HG02943 (cell line): ENCODE measurements around the gene ZDHHC14.

Experiments
- ATAC-seq: cut with Tn5 transposase; IDR thresholded peaks from one replicate; pipeline ENCODE4 v1.9.1; 2021; ENCODE audit warnings: mild to moderate bottlenecking, low read depth, moderate library complexity; ENCODE audit not compliant: unreplicated experiment

The ZDHHC14 gene

DNA sequence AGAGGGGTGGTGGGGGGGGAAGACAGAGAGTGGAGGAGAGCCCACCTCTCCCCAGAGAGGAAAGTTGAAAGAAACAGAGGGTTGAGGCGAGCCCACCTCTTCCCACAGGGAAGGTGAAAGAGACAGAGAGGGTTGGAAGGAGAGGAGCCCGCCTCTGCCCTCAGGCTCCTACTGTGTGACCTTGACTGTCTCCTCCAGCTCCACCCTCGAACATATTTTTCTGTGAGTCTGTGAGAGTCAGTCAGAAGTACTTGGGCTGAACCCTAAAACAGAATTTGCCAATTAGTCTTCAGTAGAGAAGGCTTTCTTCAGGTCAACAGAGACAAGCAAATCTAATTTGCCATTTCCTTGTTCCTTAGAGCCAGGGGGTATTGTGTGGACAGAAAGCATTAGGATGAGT is 288.3 kb downstream of the ZDHHC14 start:
- ATAC-seq, result no peak

DNA sequence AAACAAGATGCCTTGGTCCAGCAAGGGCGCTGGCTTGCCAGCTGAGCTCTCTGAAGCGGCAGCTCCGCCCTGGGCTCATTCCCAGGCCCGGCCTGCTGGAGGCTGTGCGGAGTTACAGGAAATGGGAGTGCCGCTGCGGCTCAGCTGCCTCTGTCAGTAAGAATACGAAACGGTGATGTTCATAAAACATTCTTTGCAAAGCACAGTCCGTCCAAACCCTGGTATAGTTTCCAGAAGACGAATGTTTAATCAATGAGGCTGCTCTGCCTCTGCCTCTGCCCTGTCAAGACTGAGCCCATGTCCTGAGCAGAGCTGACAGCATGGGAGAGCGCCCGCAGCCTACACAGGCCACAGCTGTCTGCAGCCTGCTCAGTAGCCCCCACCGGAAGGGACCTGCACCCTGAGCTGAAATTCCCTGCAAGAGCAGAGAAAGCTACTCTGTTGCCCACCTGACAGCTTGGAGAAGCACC is 288.8 kb downstream of the ZDHHC14 start:
- ATAC-seq, result no peak

DNA sequence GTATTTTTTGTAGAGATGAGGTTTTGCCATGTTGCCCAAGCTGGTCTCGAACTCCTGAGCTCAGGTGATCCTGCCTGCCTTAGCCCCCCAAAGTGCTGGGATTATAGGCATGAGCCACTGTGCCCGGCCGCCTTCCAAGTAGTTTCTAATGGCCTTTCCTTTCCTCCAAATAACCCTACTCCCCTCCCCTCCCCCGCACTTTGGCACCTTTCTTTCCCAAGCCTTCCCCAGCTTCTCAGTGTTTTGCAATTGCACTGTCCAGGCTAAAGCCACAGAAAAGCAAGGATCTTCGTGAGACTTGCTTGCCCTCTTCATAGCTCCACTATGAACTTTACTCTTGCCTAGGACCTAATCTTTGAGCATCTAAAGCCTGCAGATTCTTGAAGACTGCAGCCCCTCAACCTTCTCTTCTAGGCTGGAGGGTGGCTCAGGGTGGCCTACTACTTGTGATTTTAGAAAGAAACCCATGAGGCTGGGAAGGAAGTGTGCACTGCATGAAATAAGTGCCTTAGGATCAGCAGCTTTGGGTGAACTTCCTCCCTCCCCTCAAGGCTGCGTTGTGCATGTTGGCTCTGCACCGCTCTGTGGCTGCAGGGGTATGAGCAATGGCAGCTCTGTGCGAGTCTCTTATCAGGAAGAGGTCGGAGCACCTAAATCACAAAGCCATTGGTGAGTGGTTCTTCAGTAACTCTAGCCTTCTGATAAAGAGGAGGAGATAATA is 289.6 kb downstream of the ZDHHC14 start:
- ATAC-seq, result no peak

DNA sequence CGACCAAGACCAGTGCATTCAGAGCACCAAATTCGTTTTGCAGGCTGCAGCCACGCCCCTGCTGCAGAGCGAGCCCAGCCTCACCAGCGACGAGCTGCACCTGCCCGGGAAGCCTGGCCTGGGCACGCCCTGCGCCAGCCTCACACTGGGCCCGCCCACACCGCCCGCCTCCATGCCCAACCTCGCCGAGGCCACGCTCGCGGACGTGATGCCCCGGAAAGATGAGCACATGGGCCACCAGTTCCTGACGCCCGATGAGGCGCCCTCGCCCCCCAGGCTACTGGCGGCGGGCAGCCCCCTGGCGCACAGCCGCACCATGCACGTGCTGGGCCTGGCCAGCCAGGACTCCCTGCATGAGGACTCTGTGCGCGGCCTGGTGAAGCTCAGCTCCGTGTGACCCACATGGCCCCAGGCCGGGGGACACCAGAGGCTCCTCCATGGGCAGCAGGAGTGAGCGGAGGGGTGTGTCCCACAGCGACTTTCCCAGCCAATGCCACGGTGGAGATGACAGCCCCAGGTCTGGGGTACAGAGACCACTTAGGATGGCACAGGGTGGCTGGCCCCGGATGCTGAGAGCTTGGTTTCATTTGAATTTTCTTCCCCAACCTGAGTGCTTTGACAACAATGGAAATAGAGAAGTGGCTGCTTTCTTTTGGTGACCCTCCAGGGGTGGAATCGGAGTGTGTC is 291.9 kb downstream of the ZDHHC14 start:
- no peak for ATAC-seq

DNA sequence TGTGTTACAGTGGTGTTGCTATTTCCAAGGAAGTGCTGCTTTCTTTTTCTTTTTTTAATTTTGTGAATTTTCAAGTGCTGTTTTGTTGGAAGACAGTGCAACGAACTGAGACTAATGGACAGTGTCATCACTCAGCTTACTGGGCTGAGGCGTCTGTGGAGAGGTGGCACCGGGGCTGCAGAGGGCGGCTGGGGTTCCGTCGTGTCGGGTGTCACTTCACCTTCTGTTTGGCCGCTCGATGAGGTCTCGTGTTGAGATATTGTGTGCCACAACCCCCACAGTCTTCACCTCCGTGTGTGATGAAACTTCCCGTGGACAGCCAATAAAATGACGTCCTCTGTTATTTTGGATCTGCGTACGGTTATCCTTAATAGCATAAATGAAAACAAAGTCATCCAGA is 292.6 kb downstream of the ZDHHC14 start:
- ATAC-seq, result no peak

DNA sequence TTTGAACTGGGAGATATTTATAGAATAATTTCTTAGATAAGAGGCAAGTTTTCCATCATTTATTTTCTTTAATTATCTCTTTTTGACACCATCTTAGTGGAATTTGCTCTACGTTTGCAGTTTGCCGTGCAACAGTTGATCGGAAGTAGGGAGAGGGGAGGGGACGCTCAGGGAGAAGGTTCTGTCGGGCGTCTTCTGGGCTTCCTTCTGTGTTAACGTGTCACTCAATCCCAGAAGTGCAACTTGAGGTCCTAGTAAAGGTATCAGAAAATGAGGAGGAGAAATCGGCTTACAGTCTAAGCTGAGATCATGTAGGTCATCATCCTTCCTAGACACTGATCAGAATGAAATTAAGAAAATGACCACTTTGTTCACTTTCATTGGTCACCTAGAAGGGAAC is 293.1 kb downstream of the ZDHHC14 start:
- no peak for ATAC-seq

DNA sequence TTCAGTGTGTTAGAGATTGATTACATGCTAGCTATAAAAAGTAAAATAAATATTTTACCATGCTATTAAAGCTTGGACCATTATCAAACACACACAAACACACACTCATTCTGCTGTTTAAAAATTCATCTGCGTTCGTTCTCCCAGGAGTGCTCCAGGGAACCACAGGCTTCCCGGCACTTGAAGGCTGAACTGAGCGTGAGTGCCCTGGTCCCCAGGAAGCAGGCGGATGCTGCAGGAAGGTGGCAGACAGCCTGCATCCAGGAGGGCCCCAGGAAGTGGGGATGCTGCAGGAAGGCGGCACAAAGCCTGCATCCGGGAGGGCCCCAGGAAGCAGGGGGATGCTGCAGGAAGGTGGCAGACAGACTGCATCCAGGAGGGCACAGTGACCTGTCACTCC is 294.8 kb downstream of the ZDHHC14 start:
- ATAC-seq, result no peak

DNA sequence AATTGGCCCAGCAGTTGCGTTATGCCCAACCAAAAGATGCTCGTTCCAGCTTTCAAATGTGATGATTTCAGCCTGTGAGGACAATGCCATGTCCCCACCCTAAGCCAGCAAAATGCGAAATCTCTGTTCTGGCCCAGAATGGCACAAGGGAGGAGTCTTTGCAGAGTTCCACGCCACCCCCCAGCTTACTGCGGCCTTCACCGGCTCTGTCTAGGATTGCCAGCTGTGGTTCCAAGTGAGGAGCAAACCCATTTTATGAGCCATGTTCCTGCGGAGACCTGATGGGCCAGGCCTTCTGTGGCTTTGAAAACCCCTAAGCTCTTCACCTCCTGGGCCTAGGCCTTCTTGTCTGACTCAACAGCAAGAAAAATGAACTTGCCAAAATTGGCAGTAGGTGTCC is 295.3 kb downstream of the ZDHHC14 start:
- no peak for ATAC-seq

DNA sequence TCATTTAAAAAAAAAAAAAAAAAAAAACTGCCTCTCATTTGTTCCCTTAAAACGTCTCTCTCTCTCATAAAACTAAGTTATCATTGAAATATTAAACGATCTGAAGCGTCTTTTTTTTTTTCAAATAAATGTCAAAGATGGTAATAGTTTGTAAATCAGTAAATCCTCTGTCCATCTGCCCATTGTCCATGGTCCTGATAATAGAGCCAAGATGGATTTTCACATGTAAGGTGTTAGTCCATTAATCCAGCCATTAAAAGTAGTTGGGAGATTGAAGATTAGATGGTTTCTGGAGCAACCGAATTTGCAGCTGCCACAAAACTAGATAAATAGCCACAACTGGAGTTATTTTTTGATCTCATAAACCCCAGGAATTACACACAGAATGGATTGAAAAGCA is 296.2 kb downstream of the ZDHHC14 start:
- no peak for ATAC-seq

DNA sequence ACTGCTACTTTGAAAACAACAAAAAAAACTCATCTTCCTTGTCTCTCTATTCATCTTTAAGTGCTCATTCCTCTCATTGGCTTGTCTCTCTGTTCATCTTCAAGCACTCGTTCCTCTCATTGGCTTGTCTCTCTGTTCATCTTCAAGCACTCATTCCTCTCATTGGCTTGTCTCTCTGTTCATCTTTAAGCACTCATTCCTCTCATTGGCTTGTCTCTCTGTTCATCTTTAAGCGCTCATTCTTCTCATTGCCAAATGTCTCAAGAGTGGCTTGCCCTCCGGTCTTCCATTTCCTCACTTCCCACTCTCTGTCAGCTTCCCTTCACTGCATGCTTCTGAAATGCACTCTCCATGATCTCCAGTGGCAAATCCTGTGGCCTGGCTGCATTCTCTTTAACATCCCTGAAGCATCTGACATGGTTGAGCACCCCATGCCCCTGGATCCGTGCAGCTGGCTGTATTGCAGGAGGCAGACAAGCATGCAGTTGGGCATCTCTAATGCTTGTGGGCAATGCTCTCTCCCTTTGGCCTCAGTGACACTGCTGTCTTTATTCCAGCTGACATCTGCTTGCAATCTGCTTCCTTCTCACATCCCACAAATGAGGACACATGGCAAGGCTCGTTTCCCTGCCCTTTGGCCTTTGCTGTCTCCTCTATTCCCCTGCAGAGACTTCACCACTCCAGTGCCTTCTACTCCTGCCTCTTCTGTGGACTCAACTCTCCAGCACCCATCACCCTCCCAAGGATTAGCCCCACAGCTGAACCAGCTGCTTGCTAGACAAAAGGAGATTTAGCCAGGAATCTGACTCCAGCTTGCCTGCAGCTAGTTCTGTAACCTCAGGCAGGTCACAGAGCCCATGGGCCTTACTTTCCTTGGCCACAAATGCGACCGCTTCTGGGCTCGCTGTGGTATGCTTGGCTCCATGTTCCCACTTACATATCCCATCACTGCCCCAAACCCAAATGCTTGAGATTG is 298.9 kb downstream of the ZDHHC14 start:
- no peak for ATAC-seq

DNA sequence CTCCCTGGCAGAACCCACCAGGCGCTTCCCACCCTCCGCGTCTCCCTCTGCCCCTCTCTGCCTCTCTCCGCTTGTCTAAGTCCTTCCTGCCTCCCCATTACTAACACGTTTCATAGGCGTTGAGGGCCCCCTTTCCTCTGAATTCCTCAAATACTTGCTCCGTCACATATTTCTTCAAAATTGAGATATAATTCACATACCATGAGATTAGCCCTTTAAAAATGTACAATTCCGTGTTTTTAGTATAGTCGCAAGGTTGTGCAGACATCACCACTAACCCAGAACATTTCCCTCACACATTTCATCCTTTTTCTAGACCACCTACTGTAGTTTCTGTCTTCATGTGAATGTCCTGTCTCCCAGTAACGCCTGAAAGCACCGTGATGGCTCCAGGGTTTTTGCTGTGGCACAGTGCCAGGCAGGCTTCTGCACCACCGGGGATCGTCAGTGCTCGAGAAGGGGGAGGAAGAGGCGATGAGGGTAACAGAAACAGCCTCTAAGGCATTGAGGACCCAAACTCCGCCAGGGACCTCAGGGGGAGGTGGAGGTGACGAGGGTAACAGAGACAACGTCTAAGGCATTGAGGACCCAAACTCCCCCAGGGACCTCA is 300.2 kb downstream of the ZDHHC14 start:
- ATAC-seq, result no peak

DNA sequence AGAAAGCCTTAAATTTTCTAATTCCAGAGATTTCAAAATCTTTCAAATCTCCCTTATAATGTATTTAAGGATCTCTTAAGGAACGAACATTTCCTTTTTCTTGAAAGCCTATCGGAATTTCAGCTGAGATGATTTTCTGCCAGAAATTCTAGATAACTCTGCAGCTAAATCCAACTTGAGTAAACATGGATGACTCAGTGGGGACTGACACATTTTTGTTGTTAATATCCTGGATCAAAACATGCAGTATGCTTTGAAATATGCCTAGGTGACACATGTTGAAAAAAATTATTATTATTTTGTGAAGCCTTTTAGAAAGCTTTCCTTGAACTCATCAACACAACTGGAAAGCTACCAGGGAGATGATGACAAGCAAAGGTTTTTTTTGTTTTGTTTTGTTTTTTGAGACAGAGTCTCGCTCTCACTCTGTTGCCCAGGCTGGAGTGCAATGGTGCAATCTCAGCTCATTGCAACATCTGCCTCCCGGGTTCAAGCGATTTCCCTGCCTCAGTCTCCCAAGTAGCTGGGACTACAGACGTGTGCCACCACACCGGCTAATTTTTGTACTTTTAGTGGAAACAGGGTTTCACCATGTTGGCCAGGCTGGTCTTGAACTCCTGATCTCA is 302.0 kb downstream of the ZDHHC14 start:
- ATAC-seq, result no peak

DNA sequence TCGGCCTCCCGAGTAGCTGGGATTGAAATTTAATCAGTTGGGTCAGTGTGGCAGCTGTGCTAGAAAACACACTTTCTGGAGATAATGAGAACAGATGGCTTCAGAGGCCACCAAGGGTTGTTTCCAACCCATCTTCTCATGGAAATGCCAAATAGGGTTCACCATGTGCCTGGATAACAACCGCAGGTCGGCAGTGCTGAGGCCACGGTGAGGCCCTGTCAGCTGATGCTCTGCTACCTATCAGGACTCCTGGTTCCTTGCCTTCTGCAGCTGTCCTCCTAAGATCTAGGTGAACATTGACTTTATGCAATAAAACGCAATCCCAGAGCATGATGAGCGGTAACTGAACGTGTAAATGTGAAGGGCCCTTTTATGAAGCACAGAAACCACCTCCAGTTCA is 302.7 kb downstream of the ZDHHC14 start:
- no peak for ATAC-seq

DNA sequence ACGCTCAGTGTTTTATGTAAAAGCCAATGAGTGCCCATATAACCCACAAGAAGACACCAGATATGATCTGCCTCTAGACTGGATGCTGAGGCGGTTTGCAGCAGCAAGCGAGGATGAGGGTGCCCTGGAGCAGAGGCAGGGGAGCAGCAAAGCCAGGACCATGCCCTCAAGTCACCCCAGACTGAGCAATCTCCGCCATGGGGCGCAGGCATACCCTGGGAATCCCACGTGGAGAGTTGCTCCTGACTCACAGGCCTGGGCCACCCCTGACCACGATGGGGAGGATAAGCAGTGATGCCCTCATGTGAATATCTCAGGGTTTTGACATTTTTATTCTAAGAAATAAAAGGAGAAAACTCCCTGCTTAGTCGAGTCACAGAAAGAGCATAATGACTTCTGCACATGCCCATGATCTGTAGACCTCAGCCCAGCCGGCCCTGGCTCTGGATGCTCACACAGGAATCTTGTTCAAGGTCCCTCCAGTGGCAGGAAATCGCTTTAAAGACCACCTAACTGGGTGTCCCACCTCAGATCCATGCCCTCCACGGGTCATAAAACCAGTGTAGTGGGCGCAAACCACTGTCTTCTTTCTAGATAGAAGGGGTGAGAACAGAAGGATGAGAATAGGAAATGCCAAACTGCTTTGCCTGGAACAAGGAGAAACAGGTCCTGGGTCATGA is 303.8 kb downstream of the ZDHHC14 start:
- ATAC-seq, result no peak

DNA sequence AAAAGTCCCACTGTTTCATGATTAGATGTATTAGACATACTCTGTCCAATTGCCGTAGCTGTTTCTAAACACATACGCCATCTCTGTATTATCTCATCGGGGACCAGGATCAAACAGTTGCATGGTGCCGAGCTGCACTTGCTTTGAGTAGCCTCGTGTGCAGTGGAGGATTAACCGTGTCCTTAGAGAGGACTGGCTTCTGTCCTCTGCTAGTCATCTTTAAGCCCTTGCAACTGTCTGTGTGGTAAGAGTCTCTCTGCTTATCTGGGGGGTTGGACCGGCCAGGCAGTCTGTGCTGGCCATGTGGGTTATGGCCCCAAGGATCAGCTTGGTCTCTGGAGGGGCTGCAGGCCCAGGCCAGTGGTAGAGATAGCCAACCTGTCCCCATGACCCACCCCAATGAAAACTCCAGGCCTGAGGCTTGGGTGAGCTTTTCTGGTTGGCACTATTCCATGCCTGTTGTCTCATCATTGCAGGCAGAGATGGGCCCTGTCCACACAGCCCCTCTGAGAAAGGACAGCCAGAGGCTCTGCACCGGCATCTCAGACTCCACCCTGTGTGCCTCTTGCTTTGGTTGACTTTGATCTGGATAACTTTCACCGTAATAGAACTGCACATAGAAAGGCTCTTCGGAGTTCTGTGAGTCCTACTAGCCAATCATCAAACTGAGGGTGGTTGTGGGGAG is 304.7 kb downstream of the ZDHHC14 start:
- ATAC-seq, result no peak

DNA sequence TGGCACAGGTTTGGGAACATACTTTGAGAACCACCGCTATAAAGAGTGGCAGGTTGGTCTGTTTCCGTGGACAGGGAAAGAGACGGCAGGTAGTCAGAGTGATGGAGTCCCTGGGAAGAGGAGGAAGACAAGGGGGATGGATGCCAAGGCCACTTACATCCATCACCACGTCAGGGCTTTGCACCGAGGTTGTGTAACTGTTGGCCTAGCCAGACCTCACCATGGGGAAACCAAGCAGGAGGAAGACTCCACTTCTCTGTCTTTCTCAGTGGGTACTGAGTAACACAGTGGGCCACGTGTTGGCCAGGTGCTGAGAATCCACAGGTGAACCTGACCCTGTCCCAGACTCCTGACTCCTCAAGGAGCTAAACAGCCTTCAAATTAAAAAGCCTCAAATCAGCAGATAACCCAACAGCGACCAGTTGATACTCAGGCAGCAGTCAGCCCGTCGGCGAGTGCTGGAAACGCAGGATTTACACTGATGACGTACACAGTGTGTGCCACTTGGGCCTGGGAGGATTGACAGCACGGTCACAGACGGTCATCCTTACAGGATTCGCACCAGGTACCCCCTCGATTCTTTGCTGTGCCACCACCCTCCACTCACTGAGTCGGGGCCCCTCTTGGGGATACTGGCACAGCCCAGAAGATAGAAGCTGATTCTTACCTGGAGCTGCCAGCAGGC is 307.4 kb downstream of the ZDHHC14 start:
- no peak for ATAC-seq

DNA sequence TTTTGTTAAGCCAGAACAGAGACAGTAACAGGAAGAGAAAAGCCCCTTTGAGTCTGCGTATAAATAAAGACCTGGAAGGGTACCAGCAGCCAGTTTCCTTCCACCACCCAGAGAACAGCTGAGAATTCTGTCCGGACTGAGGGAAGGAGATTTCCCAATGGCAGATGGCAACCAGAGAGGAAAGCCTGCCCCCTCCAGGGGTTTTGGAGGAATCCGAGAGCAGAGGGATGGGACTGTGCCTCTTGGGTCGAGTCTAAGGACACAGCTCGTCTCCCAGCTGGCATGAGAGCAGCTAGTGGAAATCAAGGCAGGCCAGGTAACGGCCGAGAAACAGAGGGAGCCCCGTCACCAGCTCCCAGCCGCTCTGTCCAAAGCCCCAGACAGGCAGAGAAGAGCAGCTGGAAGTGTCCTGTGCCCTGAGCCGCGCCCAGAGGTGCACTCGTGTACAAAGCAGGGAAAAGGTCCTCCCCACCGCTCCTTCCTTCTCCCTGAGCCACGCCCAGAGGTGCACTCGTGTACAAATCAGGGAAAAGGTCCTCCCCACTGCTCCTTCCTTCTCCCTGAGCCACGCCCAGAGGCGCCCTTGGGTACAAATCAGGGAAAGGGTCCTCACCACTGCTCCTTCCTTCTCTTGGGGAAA is 308.1 kb downstream of the ZDHHC14 start:
- ATAC-seq, result no peak

DNA sequence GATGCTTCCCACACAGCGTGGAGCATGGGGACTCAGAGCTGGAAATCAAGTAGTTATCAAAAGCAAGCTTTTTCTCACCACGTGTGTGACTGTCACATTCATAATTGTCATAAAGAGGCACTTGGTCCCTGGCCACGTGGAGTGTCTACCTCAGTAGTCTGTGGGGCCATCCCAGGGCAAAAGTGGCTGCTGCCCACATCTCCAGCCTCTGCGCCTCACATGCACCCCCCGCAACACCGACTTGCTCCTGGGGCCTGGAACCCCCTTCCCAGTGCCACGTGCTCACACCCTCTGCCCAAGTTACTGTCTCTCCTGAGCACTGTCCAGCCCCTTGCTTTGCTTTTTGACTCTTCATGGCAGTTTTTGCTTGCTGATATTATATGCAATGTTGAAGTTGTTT is 308.9 kb downstream of the ZDHHC14 start:
- ATAC-seq, result no peak
